GM12878 (cell line): ENCODE measurements around the gene LRRC56. TPM values are rescaled to one million over a fixed set of nuclear protein-coding genes. Genes with fewer than 3 reads are reported as not detected.

Experiments used
- ATAC-seq: fragments of 200-7000 bp; cut with Tn5 transposase; 3 replicates; pipeline ENCODE4 v1.9.1; 2020; ENCODE audit warnings: mild to moderate bottlenecking, moderate library complexity
- BruUV-seq: library from RNA; stranded (reverse); fragments of 400-500 nt; replicated peaks from 2 replicates; lab custom pipeline; 2021; lab: Mats Ljungman, UMichigan
- CTCF ChIA-PET: fragments of 300-600 bp; sonication (Branson Sonifier 250); formaldehyde crosslinking; extraction: SDS; loops from one replicate; lab custom pipeline; 2021; ENCODE audit warnings: inconsistent platforms; lab: Yijun Ruan, JAX
- POLR2A ChIA-PET: fragments of 350-600 bp; formaldehyde crosslinking; extraction: SDS; loops from one replicate; lab custom pipeline; 2021; ENCODE audit warnings: inconsistent platforms; lab: Charles Lee
- RAD21 ChIA-PET: fragments of 300-600 bp; sonication (Branson Sonifier 250); formaldehyde crosslinking; loops from one replicate; lab custom pipeline; 2023; ENCODE audit warnings: antibody characterized with exemption; ENCODE audit not compliant: unreplicated experiment; lab: Charles Lee
- SMC1A ChIA-PET: fragments of 300-600 bp; sonication (Branson Sonifier 250); formaldehyde crosslinking; loops from one replicate; lab custom pipeline; 2023; ENCODE audit not compliant: unreplicated experiment, uncharacterized antibody; lab: Charles Lee
- DNase-seq: peaks from one replicate; pipeline ENCODE4 v3.0.0-alpha.2; 2011; ENCODE audit warnings: low read depth, low spot score
- FAIRE-seq: peaks from 3 replicates; lab custom pipeline; 2011; peaks lifted over from hg19 to GRCh38; lab: Jason Lieb, UNC
- H2AFZ ChIP-seq: 2 replicates; pipeline ENCODE4 v1.6.0; 2011; ENCODE audit warnings: low read depth, low read length, control low read depth; ENCODE audit not compliant: control insufficient read depth
- H3K27ac ChIP-seq: 2 replicates; pipeline ENCODE4 v1.5.1; 2011; ENCODE audit warnings: control low read depth; ENCODE audit not compliant: control insufficient read depth, insufficient read depth
- H3K27me3 ChIP-seq, 2 experiments: replicated peaks in 1 of 2; 2 replicates each; pipeline versions ENCODE4 v1.6.0 to v1.6.1; 2011; ENCODE audit warnings: low read length in 1 of 2; ENCODE audit not compliant: control insufficient read depth in 2 of 2, insufficient read depth in 2 of 2
- H3K36me3 ChIP-seq, 2 experiments: 2 replicates each; pipeline ENCODE4 v1.5.1; 2011; ENCODE audit warnings: low read length in 1 of 2; ENCODE audit not compliant: control insufficient read depth in 2 of 2, insufficient read depth in 2 of 2
- H3K4me1 ChIP-seq: 2 replicates; pipeline ENCODE4 v1.6.1; 2011; ENCODE audit warnings: mild to moderate bottlenecking, low read length, moderate library complexity, mixed read lengths; ENCODE audit not compliant: control insufficient read depth, insufficient read depth
- H3K4me2 ChIP-seq: 2 replicates; pipeline ENCODE4 v1.6.0; 2011; ENCODE audit warnings: control low read depth; ENCODE audit not compliant: control insufficient read depth, insufficient read depth
- H3K4me3 ChIP-seq: fragments of 200-600 bp; sonication (generic); 2 replicates; pipeline ENCODE4 v1.5.1; 2016
- H3K79me2 ChIP-seq: 2 replicates; pipeline ENCODE4 v1.6.0; 2011; ENCODE audit warnings: low read length; ENCODE audit not compliant: control insufficient read depth, insufficient read depth
- H3K9ac ChIP-seq: 2 replicates; pipeline ENCODE4 v1.8.0; 2011; ENCODE audit warnings: low read length, control low read depth, mixed read lengths; ENCODE audit not compliant: control insufficient read depth, insufficient read depth
- H3K9me3 ChIP-seq: replicated peaks from 3 replicates; pipeline ENCODE4 v1.5.1; 2011; ENCODE audit warnings: mild to moderate bottlenecking, low read length; ENCODE audit not compliant: control insufficient read depth, insufficient read depth
- H4K20me1 ChIP-seq: 2 replicates; pipeline ENCODE4 v1.6.0; 2011; ENCODE audit not compliant: control insufficient read depth, insufficient read depth
- ATF2 ChIP-seq: IDR thresholded peaks from 2 replicates; pipeline ENCODE4 v1.6.1; 2012; ENCODE audit warnings: low read length, inconsistent platforms
- BCLAF1 ChIP-seq: fragments of 450-650 bp; IDR thresholded peaks from 2 replicates; pipeline ENCODE4 v1.6.1; 2017; ENCODE audit warnings: antibody characterized with exemption, mild to moderate bottlenecking, moderate library complexity
- DPF2 ChIP-seq: fragments of 450-650 bp; IDR thresholded peaks from 2 replicates; pipeline ENCODE4 v1.6.1; 2017; ENCODE audit warnings: mild to moderate bottlenecking
- ESRRA ChIP-seq: IDR thresholded peaks from 2 replicates; pipeline ENCODE4 v1.6.1; 2012; ENCODE audit warnings: mild to moderate bottlenecking, low read length, improper control_type of control experiment
- HCFC1 ChIP-seq: fragments of 150-350 bp; IDR thresholded peaks from 2 replicates; pipeline ENCODE4 v1.6.1; 2014; ENCODE audit warnings: low read length
- NFIC ChIP-seq: IDR thresholded peaks from 2 replicates; pipeline ENCODE4 v1.6.1; 2012; ENCODE audit warnings: low read depth, mild to moderate bottlenecking, inconsistent platforms, low read length, moderate library complexity
- NFYB ChIP-seq: IDR thresholded peaks from 2 replicates; pipeline ENCODE4 v1.6.1; 2011; ENCODE audit warnings: low read depth, mild to moderate bottlenecking, low read length, improper control_type of control experiment, moderate library complexity; ENCODE audit not compliant: insufficient read depth
- NR2C2 ChIP-seq: IDR thresholded peaks from 2 replicates; pipeline ENCODE4 v1.6.1; 2011; ENCODE audit warnings: borderline replicate concordance, low read depth; ENCODE audit not compliant: control insufficient read depth, insufficient read length
- RCOR1 ChIP-seq: conservative IDR thresholded peaks from 2 replicates; pipeline ENCODE4 v1.6.1; 2012; ENCODE audit warnings: low read depth, low read length, improper control_type of control experiment
- SP1 ChIP-seq: IDR thresholded peaks from one replicate; pipeline ENCODE4 v1.6.1; 2011; ENCODE audit warnings: low read depth, low read length
- SRF ChIP-seq, 2 experiments: IDR thresholded peaks; 2 replicates each; pipeline ENCODE4 v1.6.1; 2011; ENCODE audit warnings: low read depth in 2 of 2, low read length in 2 of 2, mild to moderate bottlenecking in 1 of 2, moderate library complexity in 1 of 2
- TCF12 ChIP-seq: IDR thresholded peaks from 2 replicates; pipeline ENCODE4 v1.6.1; 2011; ENCODE audit warnings: low read depth, mild to moderate bottlenecking, low read length
- WRNIP1 ChIP-seq: IDR thresholded peaks from 2 replicates; pipeline ENCODE4 v1.6.1; 2011; ENCODE audit warnings: low read depth, low read length, improper control_type of control experiment, borderline replicate concordance
- ZNF207 ChIP-seq: fragments of 450-650 bp; IDR thresholded peaks from 2 replicates; pipeline ENCODE4 v1.6.1; 2014; ENCODE audit warnings: antibody characterized with exemption, mild to moderate bottlenecking, borderline replicate concordance
- ZNF24 ChIP-seq: fragments of 450-650 bp; IDR thresholded peaks from 2 replicates; pipeline ENCODE4 v1.6.1; 2017; ENCODE audit warnings: antibody characterized with exemption, mild to moderate bottlenecking
- ZNF592 ChIP-seq: fragments of 450-650 bp; IDR thresholded peaks from 2 replicates; pipeline ENCODE4 v1.6.1; 2017; ENCODE audit warnings: mild to moderate bottlenecking, moderate library complexity
- ZNF622 ChIP-seq: fragments of 450-650 bp; IDR thresholded peaks from 2 replicates; pipeline ENCODE4 v1.6.1; 2017; ENCODE audit warnings: mild to moderate bottlenecking, inconsistent platforms
- WGBS: methylation state at CpG from one replicate; pipeline ENCODE4 v1.1.6; 2016; ENCODE audit warnings: low lambda C conversion rate; ENCODE audit not compliant: insufficient replicate concordance, insufficient coverage; ENCODE audit errors: missing lambda C conversion rate; 5-methylcytosine and 5-hydroxymethylcytosine counted together
- in situ Hi-C: fragments of 300-500 bp; cut with MboI; formaldehyde crosslinking; loops from 9 replicates; pipeline ENCODE4 v1.14.3; 2018; ENCODE audit warnings: mixed read lengths
- intact Hi-C: fragments of 100-400 bp; cut with micrococcal nuclease; formaldehyde crosslinking; loops from one replicate; pipeline ENCODE4 v1.14.2; 2022; ENCODE audit not compliant: unreplicated experiment
- polyA plus RNA-seq, 11 experiments: library from polyadenylated mRNA; depleted of rRNA in 4 of 11; unstranded in 6 of 11; stranded (reverse) in 5 of 11; fragments of >200 nt; fragmentation: Nextera tagmentation in 4 of 11; fragmentation: Illumina TruSeq in 1 of 11; extraction: Ambion mirVana in 4 of 11; extraction: Trizol in 1 of 11; gene quantifications; 1 replicate in 1 of 11; 2 replicates in 10 of 11; pipeline versions ENCODE4 v1.2.1 to v1.2.3, GENCODE V29; 2011 to 2016; ENCODE audit warnings: inconsistent platforms in 2 of 11, missing spikeins in 2 of 11, low read depth in 1 of 11
- total RNA-seq, 4 experiments: library from RNA; depleted of rRNA in 3 of 4; stranded (reverse); fragments of >200 nt in 3 of 4; fragmentation: Illumina TruSeq in 1 of 4; extraction: Trizol in 1 of 4; gene quantifications; 2 replicates each; pipeline versions ENCODE4 v1.2.1 to v1.2.3, GENCODE V29; 2013 to 2021

Gene LRRC56
- total and polyA plus RNA-seq, 10 of the 15 experiments (the other 5 are each of a cell fraction or from before 2014, with no cell fraction given), result 0.02 to 1.9 (median 0.75) TPM; not detected in 1

- DNase-seq (no peak), ATAC-seq (no peak), FAIRE-seq (no peak)
- ChIA-PET RAD21 (no interaction called here), CTCF (no interaction called here), POLR2A (no interaction called here), SMC1A (interaction anchor here (0.9 to 1.2 kb wide), 2 partner anchors 57 to 123 kb away, joined by 3 read pairs; no protein-coding TSS in a partner anchor)
- intact Hi-C loops (no loop called here), in situ Hi-C loops (no loop called here)
- H4K20me1 ChIP-seq, result no peaks in the 10 kb centered on the region; the same call in 1 of the 2 replicates
- H3K4me1 ChIP-seq, result no peaks in the 10 kb centered on the region
- no peak overlapping the region for H2AFZ ChIP-seq
- TSS peak; percentile 45 for BruUV-seq
- H3K4me3 ChIP-seq, result no peak overlapping the region
- H3K79me2 ChIP-seq, result no peaks in the 10 kb centered on the region
- H3K36me3 ChIP-seq, result peaks cover 13 to 56% of the 10 kb centered on the region in 2 experiments; a peak in 3 of 4 replicates
- H3K9me3 ChIP-seq, result no peaks in the 10 kb centered on the region
- H3K27me3 ChIP-seq, result no peaks in the 10 kb centered on the region
- TF ChIP-seq RCOR1 (no peak), SP1 (no peak), NR2C2 (no peak), ZNF207 (no peak), NFYB (no peak), HCFC1 (no peak), ZNF622 (no peak), WRNIP1 (no peak), ATF2 (no peak), NFIC (no peak), SRF (IDR thresholded peaks at IDR 0.05; ENCODE audit: low read depth in 2 of 2, low read length in 2 of 2) (no peak), ZNF592 (no peak), BCLAF1 (no peak), DPF2 (no peak), TCF12 (no peak), ZNF24 (no peak), ESRRA (no peak)
- H3K27ac ChIP-seq, result no peak overlapping the region
- no peak overlapping the region for H3K4me2 ChIP-seq
- 95% methylated on average over 22 of the region's 23 CpGs for WGBS
- no peak overlapping the region for H3K9ac ChIP-seq
Measured at GRCh38 chr11:601573-602245, 64.4 kb downstream of the LRRC56 start.
